Colonic mucosa (tissue), 4 donors: ENCODE results near the gene CLK3. TPM values are rescaled to one million over a fixed set of nuclear protein-coding genes. Genes with fewer than 3 reads are reported as not detected.

Experiments used
- DNase-seq: peaks from one replicate; pipeline ENCODE4 v3.0.0-alpha.2; 2020
- H3K27ac ChIP-seq: fragments of 200-600 bp; one replicate; pipeline ENCODE4 v1.8.0; 2021
- H3K27me3 ChIP-seq: fragments of 200-600 bp; one replicate; pipeline ENCODE4 v1.8.0; 2021
- H3K36me3 ChIP-seq: fragments of 200-600 bp; one replicate; pipeline ENCODE4 v1.8.0; 2021
- H3K4me1 ChIP-seq: fragments of 200-600 bp; one replicate; pipeline ENCODE4 v1.8.0; 2021; ENCODE audit warnings: mild to moderate bottlenecking
- H3K4me3 ChIP-seq: fragments of 200-600 bp; one replicate; pipeline ENCODE4 v1.8.0; 2021
- H3K9ac ChIP-seq, 2 donors: one replicate each; pipeline ENCODE4 v1.7.0; 2013; ENCODE audit warnings: control low read depth in 2 of 2, low read depth in 2 of 2, low read length in 2 of 2
- H3K9me3 ChIP-seq: fragments of 200-600 bp; one replicate; pipeline ENCODE4 v1.8.0; 2021
- CTCF ChIP-seq: fragments of 200-600 bp; IDR thresholded peaks from one replicate; pipeline ENCODE4 v1.8.0; 2022; ENCODE audit warnings: antibody characterized with exemption, mild to moderate bottlenecking
- intact Hi-C: fragments of 100-400 bp; cut with DNase I; formaldehyde crosslinking; loops from one replicate; pipeline ENCODE4 v1.14.1; 2022
- total RNA-seq, 2 donors: library from RNA; stranded (reverse); fragmentation: NEBNext Ultra II Directional in 1 of 2; extraction: Animal tissue kit (Norgen Biotek cat#: 25700) in 1 of 2; gene quantifications; one replicate each; pipeline ENCODE4 v1.2.1, GENCODE V29; 2021
- donor health status: healthy.
- donor health status: DM: no; HTN: no; CAD: no.
- donor health status: DM: no; HTN: no; CAD: no.

Gene CLK3
- total RNA-seq, 2 donors from 2014 or later: 83.5 to 88.9 TPM

GRCh38 chr15:74630284-74631086, 14.8 kb downstream of the CLK3 start:
- no peaks in the 10 kb centered on the region for H3K27me3 ChIP-seq
- intact Hi-C loops: loop anchor here (5.0 to 10.0 kb wide), 2 partner anchors 258 to 324 kb away; partner anchors contain the start of gene RPP25
- H3K4me3 ChIP-seq: no peak overlapping the region
- no peaks in the 10 kb centered on the region for H3K4me1 ChIP-seq
- H3K36me3 ChIP-seq: peaks cover 26% of the 10 kb centered on the region
- no peak overlapping the region for H3K27ac ChIP-seq
- H3K9ac ChIP-seq: no peak overlapping the region
- no peak for DNase-seq
- H3K9me3 ChIP-seq: no peaks in the 10 kb centered on the region
- TF ChIP-seq CTCF: no peak

GRCh38 chr15:74631087-74631385, 15.4 kb downstream of the CLK3 start:
- TF ChIP-seq CTCF: no peak
- Histone ChIP-seq H3K36me3 (peaks cover 24% of the 10 kb centered on the region), H3K27me3 (no peaks in the 10 kb centered on the region), H3K27ac (no peak overlapping the region), H3K4me3 (no peak overlapping the region), H3K4me1 (no peaks in the 10 kb centered on the region), H3K9me3 (no peaks in the 10 kb centered on the region), H3K9ac (no peak overlapping the region)
- intact Hi-C loops: loop anchor here (5.0 to 10.0 kb wide), 2 partner anchors 259 to 324 kb away; partner anchors contain the start of gene RPP25
- DNase-seq: no peak

GRCh38 chr15:74631408-74631807, 15.8 kb downstream of the CLK3 start:
- intact Hi-C loops: loop anchor here (5.0 to 10.0 kb wide), 2 partner anchors 259 to 323 kb away; partner anchors contain the start of gene RPP25
- DNase-seq: no peak

GRCh38 chr15:74631935-74632560, 16.4 kb downstream of the CLK3 start:
- intact Hi-C loops: loop anchor here (5.0 to 10.0 kb wide), 2 partner anchors 260 to 323 kb away; partner anchors contain the start of gene RPP25
- DNase-seq: peak; percentile 69

More at GRCh38 chr15:74631408-74631807, 15.8 kb downstream of the CLK3 start:
- Histone ChIP-seq H3K9ac (no peak overlapping the region), H3K27ac (no peak overlapping the region), H3K27me3 (no peaks in the 10 kb centered on the region), H3K9me3 (no peaks in the 10 kb centered on the region), H3K4me1 (no peaks in the 10 kb centered on the region), H3K36me3 (peaks cover 22% of the 10 kb centered on the region), H3K4me3 (no peak overlapping the region)
- no peak for TF ChIP-seq CTCF

More at GRCh38 chr15:74631935-74632560, 16.4 kb downstream of the CLK3 start:
- H3K36me3 ChIP-seq: peaks cover 23% of the 10 kb centered on the region
- H3K4me1 ChIP-seq: no peaks in the 10 kb centered on the region
- no peaks in the 10 kb centered on the region for H3K27me3 ChIP-seq
- H3K9ac ChIP-seq: no peak overlapping the region
- no peak overlapping the region for H3K27ac ChIP-seq
- no peak overlapping the region for H3K4me3 ChIP-seq
- no peaks in the 10 kb centered on the region for H3K9me3 ChIP-seq
- peak; percentile 74 for TF ChIP-seq CTCF
